HG02973 (cell line): Measurements from ENCODE around the gene APOL4.
"Not testable (repeated sequence)": the region's sequence is repeated elsewhere in the genome, so short reads cannot be mapped to it uniquely, and the experiment has no call there.

Source experiments
- ATAC-seq: cut with Tn5 transposase; IDR thresholded peaks from one replicate; pipeline ENCODE4 v1.9.1; 2021; ENCODE audit warnings: moderate library complexity; ENCODE audit not compliant: unreplicated experiment

Gene APOL4

GRCh38 chr22:36232715-36233401 lies 31.2 kb upstream of the APOL4 start:
- ATAC-seq, result no peak

GRCh38 chr22:36231051-36231450 lies 29.4 kb upstream of the APOL4 start:
- ATAC-seq, result not testable (repeated sequence)

GRCh38 chr22:36229649-36230048 lies 28.0 kb upstream of the APOL4 start:
- ATAC-seq, result not testable (repeated sequence)

GRCh38 chr22:36228944-36229343 lies 27.3 kb upstream of the APOL4 start:
- no peak for ATAC-seq

- ATAC-seq, result not testable (repeated sequence)
Observed at GRCh38 chr22:36228369-36228768, 26.8 kb upstream of the APOL4 start.

GRCh38 chr22:36227806-36228205 lies 26.2 kb upstream of the APOL4 start:
- ATAC-seq, result no peak

- no peak for ATAC-seq
Observed at GRCh38 chr22:36227396-36227795, 25.8 kb upstream of the APOL4 start.

GRCh38 chr22:36226189-36226588 lies 24.6 kb upstream of the APOL4 start:
- no peak for ATAC-seq

- ATAC-seq, result no peak
Observed at GRCh38 chr22:36225333-36225922, 23.8 kb upstream of the APOL4 start.

GRCh38 chr22:36224245-36224644 lies 22.6 kb upstream of the APOL4 start:
- no peak for ATAC-seq

GRCh38 chr22:36223504-36223903 lies 21.9 kb upstream of the APOL4 start:
- no peak for ATAC-seq

- ATAC-seq, result no peak
Observed at GRCh38 chr22:36222887-36223450, 21.4 kb upstream of the APOL4 start.

GRCh38 chr22:36221799-36222751 lies 20.5 kb upstream of the APOL4 start:
- ATAC-seq, result no peak

GRCh38 chr22:36220451-36220921 lies 18.9 kb upstream of the APOL4 start:
- no peak for ATAC-seq

GRCh38 chr22:36218648-36219193 lies 17.1 kb upstream of the APOL4 start:
- no peak for ATAC-seq

GRCh38 chr22:36215981-36216380 lies 14.4 kb upstream of the APOL4 start:
- ATAC-seq, result no peak

GRCh38 chr22:36213586-36213985 lies 12.0 kb upstream of the APOL4 start:
- ATAC-seq, result no peak

GRCh38 chr22:36212901-36213300 lies 11.3 kb upstream of the APOL4 start:
- no peak for ATAC-seq

- ATAC-seq, result no peak
Observed at GRCh38 chr22:36211237-36211861, 9.7 kb upstream of the APOL4 start.

- ATAC-seq, result no peak
Observed at GRCh38 chr22:36210224-36210623, 8.6 kb upstream of the APOL4 start.
